Thyroid gland (tissue), 4 donors: Measurements from ENCODE around the gene BMP8B.

Experiments used
- CTCF ChIP-seq, 6 experiments: fragments of 200-600 bp in 3 of 6; fragments of 450-650 bp in 3 of 6; sonication (generic) in 3 of 6; IDR thresholded peaks; one replicate each; pipeline ENCODE4 v1.5.1; 2016 to 2019; ENCODE audit warnings: antibody characterized with exemption in 6 of 6, mild to moderate bottlenecking in 2 of 6, inconsistent platforms in 1 of 6, moderate library complexity in 1 of 6
- POLR2A ChIP-seq, 2 donors: fragments of 450-650 bp; IDR thresholded peaks; one replicate each; pipeline ENCODE4 v1.6.1; 2017; ENCODE audit warnings: antibody characterized with exemption in 2 of 2, mild to moderate bottlenecking in 2 of 2, moderate library complexity in 1 of 2

- no peak for TF ChIP-seq POLR2A (IDR thresholded peaks at IDR 0.05)
- no peak for TF ChIP-seq CTCF (IDR thresholded peaks at IDR 0.05)
Measured at GRCh38 chr1:39827201-39827600, 38.5 kb upstream of the BMP8B start.
